ENCODE results near the gene GLCCI1.

GLCCI1 gene

DNA sequence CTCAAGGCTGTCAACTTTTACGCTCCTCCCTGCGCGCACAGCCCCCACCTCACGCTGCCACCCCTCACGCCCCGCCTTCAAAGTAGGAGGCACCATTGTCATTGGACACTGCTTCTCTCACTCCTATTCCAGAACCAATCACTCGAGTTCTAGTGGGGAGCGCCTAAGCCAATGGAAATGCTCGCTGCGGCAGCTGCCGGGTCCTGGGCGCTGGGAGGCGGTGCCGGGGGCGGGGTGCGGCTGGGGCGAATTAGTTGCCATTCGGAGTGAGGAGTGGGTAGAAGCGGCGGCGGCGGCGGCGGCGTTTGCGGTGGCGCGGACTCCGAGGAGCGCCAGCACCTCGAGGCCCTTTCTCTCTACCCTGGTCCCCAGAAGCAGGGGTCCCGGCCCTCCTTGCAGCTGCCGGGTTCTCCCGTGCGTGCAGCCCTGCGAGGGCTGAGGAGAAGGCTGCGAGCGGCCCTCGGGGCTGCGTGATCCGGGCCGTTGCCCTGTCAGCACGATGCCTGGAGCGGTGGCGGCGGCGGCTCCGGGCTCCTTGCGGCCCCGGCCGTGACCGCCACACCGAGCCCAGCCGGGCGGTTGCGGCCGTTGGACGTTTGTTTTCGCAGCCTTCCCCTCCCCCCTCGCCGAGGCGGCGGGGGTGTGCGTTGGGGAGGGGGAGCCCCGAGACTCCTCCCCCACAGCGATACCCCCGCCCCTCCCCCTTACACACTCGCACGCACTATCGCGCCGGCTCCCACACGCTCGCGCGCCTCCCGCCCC is at the start of gene GLCCI1:
Gene GLCCI1, plus strand, starts transcription at position 253 of the 762 bp plus-strand sequence. CDS start 555 bp downstream, outside the sequence.
- TF ChIP-seq, protein P1, sequence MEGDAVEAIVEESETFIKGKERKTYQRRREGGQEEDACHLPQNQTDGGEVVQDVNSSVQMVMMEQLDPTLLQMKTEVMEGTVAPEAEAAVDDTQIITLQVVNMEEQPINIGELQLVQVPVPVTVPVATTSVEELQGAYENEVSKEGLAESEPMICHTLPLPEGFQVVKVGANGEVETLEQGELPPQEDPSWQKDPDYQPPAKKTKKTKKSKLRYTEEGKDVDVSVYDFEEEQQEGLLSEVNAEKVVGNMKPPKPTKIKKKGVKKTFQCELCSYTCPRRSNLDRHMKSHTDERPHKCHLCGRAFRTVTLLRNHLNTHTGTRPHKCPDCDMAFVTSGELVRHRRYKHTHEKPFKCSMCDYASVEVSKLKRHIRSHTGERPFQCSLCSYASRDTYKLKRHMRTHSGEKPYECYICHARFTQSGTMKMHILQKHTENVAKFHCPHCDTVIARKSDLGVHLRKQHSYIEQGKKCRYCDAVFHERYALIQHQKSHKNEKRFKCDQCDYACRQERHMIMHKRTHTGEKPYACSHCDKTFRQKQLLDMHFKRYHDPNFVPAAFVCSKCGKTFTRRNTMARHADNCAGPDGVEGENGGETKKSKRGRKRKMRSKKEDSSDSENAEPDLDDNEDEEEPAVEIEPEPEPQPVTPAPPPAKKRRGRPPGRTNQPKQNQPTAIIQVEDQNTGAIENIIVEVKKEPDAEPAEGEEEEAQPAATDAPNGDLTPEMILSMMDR (IDR thresholded peaks at IDR 0.05): no peak

DNA sequence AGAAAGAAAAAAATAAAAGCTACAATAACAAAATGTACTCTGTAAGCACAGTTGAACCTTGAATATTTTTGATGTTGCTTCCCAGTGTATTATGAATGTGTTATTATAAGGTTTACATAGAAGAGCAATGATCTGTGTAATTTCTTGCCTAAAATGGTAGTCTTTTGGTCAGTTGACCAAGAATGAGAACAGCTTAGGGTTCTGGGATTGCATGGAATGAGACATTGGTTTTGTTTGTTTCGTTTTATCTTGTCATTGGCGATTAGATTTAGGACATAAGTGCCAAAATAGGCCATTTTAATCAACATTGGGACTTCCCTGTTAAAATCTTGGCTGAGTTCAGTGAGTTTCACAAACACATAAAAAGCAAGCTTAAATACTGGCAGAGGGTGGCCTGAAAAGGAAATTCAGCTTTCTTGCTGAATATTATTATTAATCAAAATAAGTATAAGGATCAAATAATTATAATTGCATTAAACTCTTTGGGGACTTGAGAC is 49.1 kb upstream of the GLCCI1 start:
- TF ChIP-seq, protein P1 (IDR thresholded peaks at IDR 0.05): no peak

DNA sequence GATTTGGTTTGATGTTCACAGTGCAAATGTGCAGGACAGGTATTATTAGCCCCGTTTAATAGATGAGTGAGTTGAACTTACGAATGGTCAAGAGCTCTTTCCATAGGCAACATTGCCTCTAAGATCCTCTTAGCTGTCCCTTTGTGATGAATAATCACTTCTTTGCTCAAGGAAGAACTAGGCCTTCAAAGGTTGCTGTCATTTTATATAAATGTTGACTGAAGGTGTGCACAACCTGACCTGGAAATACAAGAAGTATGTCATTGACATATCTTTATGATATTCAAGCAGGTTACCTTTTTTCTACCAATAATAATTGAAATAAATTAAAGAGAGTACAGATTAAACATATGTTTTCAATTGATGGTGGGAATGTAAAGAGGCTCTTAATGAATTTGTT is 48.5 kb upstream of the GLCCI1 start:
- TF ChIP-seq, protein P1 (IDR thresholded peaks at IDR 0.05): no peak

DNA sequence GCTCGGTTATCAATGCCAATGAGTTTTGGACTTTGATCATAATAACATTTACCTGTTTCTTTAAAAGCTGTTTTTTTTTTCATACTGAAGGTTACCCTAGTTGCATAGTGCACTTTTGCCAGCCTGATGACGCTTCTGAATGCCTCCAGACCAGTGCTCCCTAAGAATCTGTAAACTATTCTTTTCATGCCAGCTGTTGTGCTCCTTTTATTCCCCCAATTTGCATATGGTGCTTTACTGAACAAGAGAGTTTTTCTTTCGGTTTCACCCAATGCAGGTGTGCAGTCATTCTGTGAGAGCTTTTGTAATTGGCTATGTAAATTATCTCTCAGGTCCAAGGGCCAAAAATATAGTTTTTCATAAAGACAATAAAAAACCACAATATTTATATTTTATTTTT is 48.1 kb upstream of the GLCCI1 start:
- TF ChIP-seq, protein P1 (IDR thresholded peaks at IDR 0.05): no peak

DNA sequence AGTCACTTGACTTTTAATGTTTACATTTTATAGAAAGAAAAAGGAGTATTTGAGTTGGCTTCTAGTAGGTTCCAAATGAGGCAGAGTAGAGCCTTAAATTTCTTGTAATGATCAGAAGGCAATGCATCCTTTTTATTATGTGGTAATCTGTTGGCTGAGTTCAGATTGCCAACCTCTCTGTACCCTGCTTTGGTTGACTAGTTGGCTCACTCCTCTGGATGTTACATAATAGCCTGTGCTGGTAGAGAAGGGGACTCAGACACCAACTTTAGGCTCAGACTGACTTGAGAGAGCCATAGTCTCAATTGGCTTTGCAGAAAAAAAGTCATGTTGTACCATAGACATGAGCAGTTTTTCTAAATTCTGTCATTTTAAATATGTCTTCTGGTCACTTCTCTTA is 46.8 kb upstream of the GLCCI1 start:
- TF ChIP-seq, protein P1 (IDR thresholded peaks at IDR 0.05): no peak

DNA sequence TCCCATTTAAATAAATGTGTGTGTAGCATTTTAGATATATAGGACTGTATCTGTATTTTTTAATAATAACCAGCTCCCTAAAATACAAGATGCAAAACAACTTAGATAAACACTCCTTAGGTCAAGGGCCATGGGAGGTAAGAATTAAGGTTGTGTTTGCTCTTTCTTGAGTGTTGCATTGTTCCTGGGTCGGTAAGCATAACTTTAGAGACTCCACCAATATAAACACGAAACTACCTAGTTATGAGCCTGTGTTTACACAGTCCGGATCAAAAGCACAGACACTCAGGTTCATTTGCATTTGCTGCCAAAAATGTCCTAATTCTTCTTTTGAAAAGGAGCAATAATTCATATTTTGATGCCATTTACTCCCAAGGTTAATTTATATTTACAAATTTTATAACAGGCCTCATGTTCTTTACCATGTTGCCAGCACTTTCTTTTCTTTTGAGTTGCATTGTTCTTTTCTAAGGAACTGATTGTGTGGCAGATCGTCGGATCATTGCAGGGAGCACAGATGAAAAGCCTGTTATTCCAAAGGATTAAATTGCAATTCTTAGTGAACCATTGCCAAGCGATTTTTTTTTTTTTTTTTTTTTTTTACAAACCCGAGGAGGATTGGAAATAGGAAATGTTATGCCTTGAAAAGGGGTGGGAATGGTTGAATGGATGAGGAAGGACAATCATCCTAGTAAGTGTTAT is 45.8 kb upstream of the GLCCI1 start:
- TF ChIP-seq, protein P1 (IDR thresholded peaks at IDR 0.05): no peak

DNA sequence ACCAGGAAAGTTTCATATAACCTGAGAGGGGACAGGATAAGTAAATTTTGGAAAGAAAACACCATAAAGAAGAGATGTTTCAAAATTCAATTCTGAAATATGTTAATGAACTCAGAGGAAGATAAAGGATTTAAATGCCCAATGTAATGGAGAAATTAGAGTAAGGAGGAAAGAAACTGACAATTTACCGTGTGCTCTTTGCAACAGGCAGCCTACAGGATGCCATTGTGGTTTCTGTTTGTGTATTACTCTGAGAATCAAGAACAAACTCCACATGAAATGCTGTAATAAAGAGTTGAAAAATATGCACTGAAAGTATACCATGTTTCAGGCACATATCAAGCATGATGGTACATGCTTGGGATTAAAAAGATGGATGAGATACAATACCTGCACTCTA is 44.8 kb upstream of the GLCCI1 start:
- TF ChIP-seq, protein P1 (IDR thresholded peaks at IDR 0.05): no peak
